GM19395 (cell line): ENCODE results near the gene NR3C1.
"Not testable (repeated sequence)": the region's sequence is repeated elsewhere in the genome, so short reads cannot be mapped to it uniquely, and the experiment has no call there.

Experiments used
- ATAC-seq: cut with Tn5 transposase; IDR thresholded peaks from one replicate; pipeline ENCODE4 v1.9.1; 2021; ENCODE audit warnings: mild to moderate bottlenecking, moderate library complexity; ENCODE audit not compliant: unreplicated experiment

NR3C1 gene

GRCh38 chr5:143341807-143342570 lies 61.5 kb downstream of the NR3C1 start:
- ATAC-seq: no peak

- ATAC-seq: no peak
Observed at GRCh38 chr5:143340891-143341685, 62.4 kb downstream of the NR3C1 start.

GRCh38 chr5:143338658-143339366 lies 64.7 kb downstream of the NR3C1 start:
- ATAC-seq: no peak

DNA sequence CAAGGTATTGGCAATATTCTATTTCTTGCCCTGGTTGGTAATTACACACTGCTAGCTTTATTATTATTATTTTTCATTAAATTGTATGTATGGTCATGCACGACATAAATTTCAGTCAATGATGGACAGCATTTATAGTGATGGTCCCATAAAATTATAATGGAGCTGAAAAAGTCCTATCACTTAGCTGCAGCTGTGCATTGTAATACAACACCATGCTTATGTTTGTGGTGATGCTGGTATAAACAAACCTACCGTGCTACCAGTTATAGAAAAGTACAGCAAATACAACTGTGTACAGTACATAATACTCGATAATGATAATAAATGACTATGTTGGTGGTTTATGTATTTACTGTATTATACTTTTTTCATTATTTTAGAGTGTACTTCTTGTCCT lies 65.5 kb downstream of the NR3C1 start:
- no peak for ATAC-seq

DNA sequence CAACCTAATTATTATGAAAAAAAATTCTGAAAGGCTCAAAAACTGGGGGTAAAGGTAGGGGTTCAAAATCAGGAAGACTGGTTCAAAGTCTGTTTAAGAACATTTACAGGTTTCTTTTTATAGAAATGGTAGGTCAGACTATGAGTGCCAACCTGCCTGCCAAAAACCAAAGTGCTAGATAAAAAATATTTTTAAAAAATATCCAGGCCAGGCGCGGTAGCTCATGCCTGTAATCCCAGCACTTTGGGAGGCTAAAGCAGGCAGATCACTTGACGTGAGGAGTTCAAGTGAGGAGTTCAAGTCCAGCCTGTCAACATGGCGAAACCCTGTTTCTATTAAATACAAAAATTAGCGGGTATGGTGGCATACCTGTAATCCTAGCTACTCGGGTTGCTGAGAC lies 67.0 kb downstream of the NR3C1 start:
- no peak for ATAC-seq

- no peak for ATAC-seq
Observed at GRCh38 chr5:143334903-143335302, 68.6 kb downstream of the NR3C1 start.

DNA sequence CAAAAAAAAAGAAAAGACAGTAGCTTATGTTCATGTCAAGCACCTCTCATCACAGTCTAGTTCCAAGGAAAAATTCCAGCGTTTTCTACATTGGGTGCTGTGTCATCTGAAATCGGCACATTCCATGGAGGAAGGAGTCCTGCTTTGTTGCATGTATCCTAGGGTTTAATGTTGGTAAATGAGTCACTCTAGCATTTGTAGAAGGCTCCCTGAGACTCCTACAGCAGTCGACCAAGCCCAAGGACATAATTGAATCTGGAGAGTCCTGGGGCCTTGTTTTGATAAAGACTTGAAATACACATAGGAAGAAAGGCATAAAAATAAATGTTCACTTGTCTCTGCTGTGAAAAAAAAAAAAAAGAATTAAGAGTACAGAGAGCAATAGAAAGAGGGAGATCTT lies 69.1 kb downstream of the NR3C1 start:
- not testable (repeated sequence) for ATAC-seq

GRCh38 chr5:143331956-143332355 lies 71.5 kb downstream of the NR3C1 start:
- no peak for ATAC-seq

- no peak for ATAC-seq
Observed at GRCh38 chr5:143329843-143330242, 73.6 kb downstream of the NR3C1 start.

DNA sequence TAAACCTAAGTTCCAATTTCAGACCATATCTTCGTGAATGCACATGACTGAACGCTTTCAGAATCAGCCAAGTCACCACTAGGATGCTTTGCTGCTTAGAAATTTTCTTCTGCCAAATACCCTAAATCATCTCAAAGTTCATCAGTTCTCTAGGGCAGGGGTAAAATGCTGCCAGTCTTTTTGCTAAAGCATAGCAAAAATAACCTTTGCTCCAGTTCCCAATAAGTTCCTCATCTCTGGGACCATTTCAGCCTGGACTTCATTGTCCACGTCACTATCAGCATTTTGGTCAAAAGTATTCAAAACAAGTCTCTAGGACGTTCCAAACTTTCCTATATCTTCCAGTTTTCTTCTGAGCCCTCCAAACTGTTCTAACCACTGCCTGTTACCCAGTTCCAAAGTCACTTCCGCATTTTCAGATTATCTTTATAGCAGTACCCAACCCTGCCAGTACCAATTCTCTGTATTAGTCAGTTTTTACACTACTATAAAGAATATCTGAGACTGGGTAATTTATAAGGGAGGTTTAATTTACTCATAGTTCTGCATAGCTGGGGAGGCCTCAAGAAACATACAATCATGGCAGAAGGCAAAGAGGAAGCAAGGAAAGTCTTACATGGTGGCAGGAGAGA lies 74.8 kb downstream of the NR3C1 start:
- no peak for ATAC-seq

DNA sequence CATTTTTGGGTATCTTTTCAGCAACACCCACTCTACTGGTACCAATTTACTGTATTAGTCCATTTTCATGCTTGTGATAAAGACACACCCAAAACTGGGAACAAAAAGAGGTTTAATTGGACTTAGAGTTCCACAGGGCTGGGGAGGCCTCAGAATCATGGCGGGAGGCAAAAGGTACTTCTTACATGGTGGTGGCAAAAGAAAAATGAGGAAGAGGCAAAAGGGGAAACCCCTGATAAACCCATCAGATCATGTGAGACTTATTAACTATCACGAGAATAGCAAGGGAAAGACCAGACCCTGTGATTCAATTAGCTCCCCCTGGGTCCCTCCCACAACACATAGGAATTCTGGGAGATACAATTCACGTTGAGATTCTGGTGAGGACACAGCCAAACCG lies 78.4 kb downstream of the NR3C1 start:
- ATAC-seq: not testable (repeated sequence)

DNA sequence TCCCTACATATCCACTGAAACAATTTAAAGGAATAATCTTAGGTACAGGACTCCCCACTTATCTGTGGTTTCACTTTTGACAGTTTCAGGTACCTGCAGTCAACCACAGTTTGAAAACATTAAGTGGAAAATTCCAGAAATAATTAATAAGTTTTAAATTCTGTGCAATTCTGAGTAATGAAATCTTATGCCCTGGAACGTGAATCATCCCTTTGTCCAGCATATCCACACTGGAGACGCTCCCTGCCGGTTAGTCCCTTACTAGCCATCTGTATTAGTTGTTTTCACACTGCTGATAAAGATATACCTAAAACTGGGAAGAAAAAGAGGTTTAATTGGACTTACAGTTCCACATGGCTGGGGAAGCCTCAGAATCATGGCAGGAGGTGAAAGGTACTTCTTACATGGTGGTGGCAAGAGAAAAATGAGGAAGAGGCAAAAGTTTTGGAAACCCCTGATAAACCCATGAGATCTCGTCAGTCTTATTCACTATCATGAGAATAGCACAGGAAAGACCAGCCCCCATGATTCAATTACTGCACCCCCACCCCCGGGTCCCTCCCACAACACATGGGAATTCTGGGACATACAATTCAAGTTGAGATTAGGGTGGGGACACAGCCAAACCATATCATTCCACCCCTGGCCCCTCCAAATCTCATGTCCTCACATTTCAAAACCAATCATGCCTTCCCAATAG lies 80.4 kb downstream of the NR3C1 start:
- ATAC-seq: not testable (repeated sequence)

GRCh38 chr5:143322176-143322575 lies 81.3 kb downstream of the NR3C1 start:
- ATAC-seq: no peak

- no peak for ATAC-seq
Observed at GRCh38 chr5:143319437-143320227, 83.9 kb downstream of the NR3C1 start.

DNA sequence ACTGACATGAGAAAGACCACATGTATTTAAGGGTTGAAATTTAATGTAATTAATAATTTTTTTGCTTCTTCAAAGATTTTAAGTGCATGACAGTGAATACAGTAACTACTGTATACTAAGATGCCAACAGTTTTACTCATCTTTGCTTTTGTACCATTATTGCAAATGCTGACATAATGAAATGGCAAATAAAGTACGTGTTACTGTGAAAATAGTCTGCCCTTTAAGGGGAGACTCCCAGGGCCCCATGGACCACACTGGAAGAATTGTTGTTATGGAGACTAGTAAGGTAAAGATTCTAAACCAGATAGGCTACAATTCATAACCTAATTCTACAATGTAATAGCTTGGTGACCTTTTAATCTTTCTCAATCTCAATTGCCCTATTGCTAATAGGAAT lies 84.7 kb downstream of the NR3C1 start:
- no peak for ATAC-seq

DNA sequence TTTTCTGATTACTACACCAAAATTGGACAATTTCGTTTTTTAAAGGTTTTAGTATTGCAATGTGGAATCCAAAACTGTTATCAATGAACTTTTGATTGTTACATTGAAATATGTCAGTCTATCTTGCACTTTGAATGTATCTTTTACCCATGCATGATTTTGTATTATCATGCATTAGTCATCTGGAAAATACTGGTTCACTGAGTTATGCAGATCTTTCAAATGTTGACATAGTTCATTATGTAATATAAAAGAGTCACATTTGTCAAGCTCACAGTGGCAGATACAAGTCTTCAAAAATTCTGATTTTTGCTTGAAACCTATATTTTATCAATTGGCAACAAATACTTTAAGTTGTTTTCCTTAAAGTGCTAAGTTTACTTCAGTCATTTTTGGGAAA lies 85.2 kb downstream of the NR3C1 start:
- ATAC-seq: no peak

DNA sequence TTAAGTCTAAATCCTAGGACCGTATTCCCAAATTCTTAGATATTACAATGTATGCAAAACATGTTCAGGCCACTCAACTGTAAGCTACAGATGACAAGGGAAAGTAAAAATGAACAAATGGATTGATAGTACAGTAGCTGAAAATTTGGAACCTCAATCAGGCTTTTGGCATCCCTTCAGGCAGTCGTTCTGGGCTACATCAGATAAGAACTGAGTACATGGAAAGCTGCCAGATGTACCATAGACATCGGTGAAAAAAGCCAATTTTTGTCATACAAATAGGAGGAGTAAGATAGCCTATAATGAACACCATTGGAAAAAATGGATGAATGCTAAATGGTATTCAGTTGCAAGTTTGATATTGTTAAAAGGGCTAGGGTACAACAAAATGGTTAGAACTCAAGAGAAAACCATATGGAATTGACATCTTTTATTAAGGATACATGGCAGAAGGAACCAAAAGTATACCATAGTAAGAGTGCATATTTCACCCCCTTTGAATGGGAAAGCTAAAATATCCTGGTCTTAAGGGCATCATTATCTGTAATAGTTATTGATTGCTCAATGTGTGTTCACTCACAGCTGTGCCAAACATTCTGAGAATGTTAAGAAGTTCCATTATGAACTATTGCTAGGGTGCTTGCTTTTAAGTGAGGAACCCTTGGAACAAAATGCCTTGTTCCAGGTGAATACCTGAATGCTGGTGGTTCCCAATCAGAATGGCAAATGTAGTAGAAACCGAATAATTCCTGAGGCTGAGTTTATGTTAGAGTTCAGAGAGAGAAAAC lies 86.4 kb downstream of the NR3C1 start:
- ATAC-seq: no peak

DNA sequence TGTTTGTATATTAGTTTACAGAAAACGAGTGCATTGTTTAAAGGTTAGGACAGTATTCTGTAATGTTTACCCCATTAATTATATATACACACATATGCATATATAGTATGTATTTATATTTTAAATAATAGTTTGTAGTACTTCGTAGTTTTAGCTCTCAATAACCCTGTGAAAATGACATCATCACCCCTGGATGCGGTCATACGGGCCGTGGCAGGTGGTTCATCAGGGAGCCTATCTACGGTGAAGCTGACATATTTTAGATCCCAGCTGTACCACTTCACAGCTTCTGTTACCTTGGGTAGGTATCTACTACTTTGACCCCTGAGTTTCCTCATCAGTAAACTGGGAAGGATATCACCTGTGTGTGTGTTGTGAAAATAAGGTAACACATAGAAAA lies 87.1 kb downstream of the NR3C1 start:
- ATAC-seq: no peak

DNA sequence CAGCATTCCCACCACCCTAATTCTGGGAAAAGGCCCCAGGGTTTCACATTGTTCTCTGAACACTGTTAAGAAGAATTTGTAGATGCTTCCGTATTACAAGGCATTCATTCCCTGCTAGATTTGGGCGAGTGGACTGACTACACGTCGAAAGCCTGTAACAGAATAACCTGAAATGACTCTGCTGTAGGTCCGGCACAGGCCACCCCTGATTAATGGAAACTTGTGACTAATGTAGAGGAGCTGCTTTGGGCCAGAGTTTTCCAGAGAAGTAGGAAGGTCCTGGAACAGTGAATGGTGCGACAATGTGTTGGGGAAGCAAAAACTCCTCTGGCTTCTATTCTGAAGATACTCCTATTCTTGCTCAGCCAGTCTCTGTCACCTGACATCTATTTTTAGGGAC lies 87.6 kb downstream of the NR3C1 start:
- ATAC-seq: no peak
